Cardiac fibroblast (primary cell): ENCODE results near the gene ABCA3.

Experiments used
- DNase-seq, 2 donors: peaks; one replicate each; pipeline versions ENCODE4 v3.0.0 to v3.0.0-alpha.2; 2010; ENCODE audit warnings: low read depth in 2 of 2
- H3K4me3 ChIP-seq, 2 donors: replicated peaks in 1 of 2; 1 replicate in 1 of 2; 2 replicates in 1 of 2; pipeline ENCODE4 v1.5.1; 2011; ENCODE audit warnings: low read depth in 2 of 2, low read length in 2 of 2, mild to moderate bottlenecking in 2 of 2, moderate library complexity in 1 of 2
- CTCF ChIP-seq: IDR thresholded peaks from one replicate; pipeline ENCODE4 v1.5.1; 2011; ENCODE audit warnings: low read depth, mild to moderate bottlenecking, low read length, inconsistent platforms

ABCA3 gene

DNA sequence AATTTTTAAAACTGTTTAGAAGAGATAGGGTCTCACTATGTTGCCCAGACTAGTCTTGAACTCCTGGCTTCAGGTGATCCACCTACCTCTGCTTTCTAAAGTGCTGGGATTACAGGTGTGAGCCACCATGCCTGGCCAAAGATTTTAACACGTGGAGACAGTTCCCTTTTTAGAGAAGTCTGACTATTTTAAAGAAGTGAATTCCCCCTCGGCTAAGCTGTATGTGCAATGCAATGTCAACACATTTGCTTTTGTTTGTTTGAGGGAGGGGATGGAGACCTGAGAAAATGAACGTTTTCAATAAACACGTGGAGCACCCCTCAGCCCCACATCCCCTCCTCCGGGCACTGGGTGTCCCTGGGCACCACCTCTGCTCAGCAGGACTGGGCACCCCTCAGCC lies 58.3 kb downstream of the ABCA3 start:
- no peak for DNase-seq
- H3K4me3 ChIP-seq = no peak overlapping the region
- TF ChIP-seq CTCF = no peak

DNA sequence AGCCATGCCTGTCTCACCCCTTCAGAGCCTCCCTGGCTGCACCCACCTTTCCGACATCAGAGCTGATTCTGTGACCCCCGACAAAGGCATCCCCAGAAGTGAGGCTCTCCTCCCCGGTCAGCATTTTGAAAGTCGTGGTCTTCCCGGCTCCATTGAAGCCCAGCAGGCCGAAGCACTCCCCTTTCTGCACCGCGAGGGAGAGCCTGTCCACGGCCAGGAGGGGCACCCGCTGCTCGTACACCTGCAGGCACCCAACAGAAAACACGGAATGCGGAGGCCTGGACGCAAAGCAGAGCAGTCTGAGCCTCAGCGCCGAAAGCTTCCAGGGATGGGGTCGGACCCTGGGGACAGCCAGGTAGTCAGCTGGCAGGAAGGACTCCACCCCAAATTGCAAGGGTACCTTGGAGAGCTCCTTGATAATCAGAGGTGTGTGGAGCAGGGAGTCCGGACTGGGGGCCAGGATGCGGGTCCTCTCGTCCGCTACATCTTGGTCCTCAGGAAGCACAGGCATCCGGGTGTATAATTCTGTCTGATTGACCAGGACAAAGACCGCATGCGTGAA lies 59.5 kb downstream of the ABCA3 start:
- TF ChIP-seq CTCF = no peak
- H3K4me3 ChIP-seq = no peak overlapping the region
- no peak for DNase-seq

- H3K4me3 ChIP-seq = no peak overlapping the region
- DNase-seq = no peak
- no peak for TF ChIP-seq CTCF
These were observed 60.1 kb downstream of the ABCA3 start for GRCh38 chr16:2280461-2280860.

- H3K4me3 ChIP-seq = no peak overlapping the region
- DNase-seq = no peak
- no peak for TF ChIP-seq CTCF
These were observed 61.4 kb downstream of the ABCA3 start for GRCh38 chr16:2278956-2279800.

GRCh38 chr16:2278272-2278608 lies 62.3 kb downstream of the ABCA3 start:
- no peak for DNase-seq
- H3K4me3 ChIP-seq = no peak overlapping the region
- no peak for TF ChIP-seq CTCF

DNA sequence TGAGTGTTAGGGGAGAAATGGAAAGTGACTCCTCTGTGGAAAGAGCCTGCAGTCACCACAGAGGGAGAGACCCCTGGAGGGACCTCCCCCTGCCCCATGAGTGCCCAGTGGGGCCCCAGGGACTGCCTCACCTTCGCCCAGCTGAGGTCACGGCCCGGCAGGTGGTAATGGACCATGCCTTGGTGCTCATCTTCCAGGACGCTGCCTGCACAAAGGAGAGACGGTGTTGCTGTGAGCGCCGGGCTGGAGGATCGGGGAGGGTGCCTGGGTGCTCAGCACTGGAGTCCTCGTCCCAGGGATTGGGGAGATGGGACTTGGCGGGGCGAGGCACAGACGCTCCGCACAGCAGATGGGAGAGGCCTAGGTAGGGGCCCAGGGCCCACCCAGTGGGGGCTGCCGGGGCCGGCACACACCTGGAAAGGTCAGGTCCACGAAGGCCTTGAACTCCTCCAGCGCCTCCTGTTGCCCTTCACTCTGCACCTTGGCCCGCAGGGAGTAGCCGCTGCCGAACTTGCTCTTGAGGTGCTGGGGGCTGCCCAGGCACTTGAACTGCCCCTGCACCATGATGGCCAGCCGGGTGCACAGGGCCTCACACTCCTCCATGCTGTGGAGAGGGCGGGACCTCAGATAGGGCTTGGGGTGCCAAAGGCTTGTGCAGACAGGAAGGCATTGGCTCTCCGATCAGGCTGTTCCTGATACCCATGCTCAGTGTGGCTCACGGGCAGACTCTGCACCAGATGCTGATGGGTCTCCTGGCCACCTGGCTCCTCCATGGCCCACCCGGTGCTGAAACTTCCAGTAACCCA lies 62.9 kb downstream of the ABCA3 start:
- TF ChIP-seq CTCF = no peak
- DNase-seq = no peak
- H3K4me3 ChIP-seq = no peak overlapping the region
